DMS153 (cell line): ENCODE data around the gene MAML3.

Source experiments
- DNase-seq: peaks from one replicate; lab custom pipeline; 2025; lab: John Stamatoyannopoulos, UW

MAML3 gene

GRCh38 chr4:140153718-140154571, at the start of gene MAML3:
MAML3 (minus strand) TSS chr4:140154184; CDS start chr4:140153327, 857 bp downstream.
- DNase-seq: peak; percentile 97

DNA sequence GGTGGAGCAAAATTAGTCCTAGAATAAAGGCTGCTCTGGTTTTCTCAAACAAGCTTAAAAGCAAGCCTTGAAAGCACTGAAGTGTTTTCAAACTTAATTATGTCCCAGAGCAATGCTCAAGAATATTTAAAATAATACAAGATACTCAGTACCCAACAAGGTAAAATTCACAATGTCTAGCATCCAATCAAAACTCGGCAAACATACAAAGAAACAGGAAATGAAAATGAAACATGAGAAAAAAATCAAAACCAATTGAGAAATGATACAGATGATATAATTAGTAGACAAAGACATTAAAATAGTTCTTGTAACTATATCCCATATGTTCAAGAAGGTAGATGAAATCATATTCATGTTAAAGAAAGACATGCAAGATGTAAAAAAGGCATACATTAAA, 45.0 kb upstream of the MAML3 start:
- no peak for DNase-seq

DNA sequence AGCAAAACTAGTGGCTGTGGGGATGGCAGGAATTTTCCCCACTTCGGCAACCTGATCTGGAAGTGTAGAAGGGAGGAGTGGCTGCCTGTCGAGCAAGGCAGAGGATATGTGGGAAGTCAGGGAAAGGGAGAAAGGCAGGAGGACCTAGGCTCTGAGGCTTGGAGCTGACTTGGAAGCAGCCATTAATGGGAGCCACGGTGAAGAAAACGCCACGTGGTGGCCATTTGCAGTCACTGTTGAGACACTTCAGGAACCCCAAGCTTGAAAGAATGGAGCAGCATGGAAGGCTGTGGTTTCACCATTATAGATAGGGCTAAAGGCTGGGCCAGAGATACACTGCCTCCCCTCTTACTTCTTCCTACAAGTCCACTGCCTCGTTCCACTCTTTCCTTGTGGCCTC, 41.8 kb upstream of the MAML3 start:
- DNase-seq: no peak

- no peak for DNase-seq
Measured at GRCh38 chr4:140189805-140190204, 35.8 kb upstream of the MAML3 start.

GRCh38 chr4:140188975-140189374, 35.0 kb upstream of the MAML3 start:
- no peak for DNase-seq

GRCh38 chr4:140187316-140187695, 33.3 kb upstream of the MAML3 start:
- no peak for DNase-seq

- DNase-seq: peak; percentile 32
Measured at GRCh38 chr4:140186651-140187315, 32.8 kb upstream of the MAML3 start.

DNA sequence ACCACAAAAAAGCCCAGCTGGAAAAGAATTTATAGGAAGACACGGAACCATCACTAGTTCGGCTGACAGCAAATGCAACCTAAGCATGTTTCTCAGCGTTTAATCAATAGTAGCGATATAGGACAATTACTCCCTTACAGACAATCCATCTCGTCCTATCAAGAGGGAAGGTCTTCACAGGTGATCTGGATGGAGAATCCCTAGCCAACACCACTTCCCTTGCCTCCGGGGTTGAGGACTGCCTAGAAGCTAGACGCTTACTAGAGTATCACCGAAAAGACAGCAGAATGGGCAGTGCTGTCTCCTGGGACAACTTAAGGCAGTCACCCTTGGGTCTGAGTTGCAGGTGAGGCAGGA, 32.1 kb upstream of the MAML3 start:
- no peak for DNase-seq

DNA sequence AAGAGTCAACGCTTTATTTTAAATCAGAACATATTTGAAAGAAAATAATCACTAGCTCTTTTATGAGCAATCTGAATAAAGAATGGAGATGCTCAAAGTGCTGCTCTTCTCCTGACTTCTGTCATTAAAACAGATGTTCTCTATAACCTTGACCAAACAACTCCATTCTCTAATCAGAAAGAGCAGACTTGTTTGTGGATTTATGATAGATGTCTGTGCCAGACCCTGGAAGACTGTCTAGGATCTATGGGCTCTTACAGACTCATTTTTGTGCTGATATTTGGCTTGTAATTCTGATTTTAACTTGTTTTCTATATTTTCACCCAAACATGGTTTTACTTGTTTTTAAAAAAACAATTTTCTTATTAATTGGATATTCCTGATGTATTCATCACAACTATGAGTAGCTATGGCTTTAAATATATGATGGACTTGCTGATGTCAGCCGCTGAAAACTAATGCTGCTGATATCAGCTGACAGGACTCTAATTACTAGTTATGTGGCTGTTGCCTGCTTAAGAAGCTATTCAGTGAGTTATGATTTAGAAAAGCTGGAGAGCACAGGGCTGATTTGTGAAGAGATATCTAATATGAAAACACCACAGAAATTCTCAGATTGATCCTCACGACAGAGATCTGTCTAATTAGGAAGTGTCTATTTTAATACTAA, 31.6 kb upstream of the MAML3 start:
- no peak for DNase-seq

DNA sequence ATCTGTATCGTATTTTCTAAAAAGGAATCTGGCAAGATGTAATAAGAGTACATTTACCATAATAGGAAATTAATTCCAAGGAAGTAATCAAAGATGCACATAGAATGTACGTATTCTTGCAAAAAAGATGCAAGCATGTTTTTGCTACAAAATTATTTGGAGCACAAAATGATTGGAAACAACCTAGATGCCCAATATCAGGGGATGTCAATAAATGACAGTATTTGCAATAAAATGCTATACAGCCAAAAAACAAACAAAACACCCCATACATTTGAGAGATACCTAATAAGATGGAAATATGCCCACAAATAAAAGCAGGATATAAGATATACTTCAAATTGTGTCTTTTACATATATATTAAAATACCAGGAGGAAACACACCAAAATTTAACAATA, 29.3 kb upstream of the MAML3 start:
- no peak for DNase-seq

DNA sequence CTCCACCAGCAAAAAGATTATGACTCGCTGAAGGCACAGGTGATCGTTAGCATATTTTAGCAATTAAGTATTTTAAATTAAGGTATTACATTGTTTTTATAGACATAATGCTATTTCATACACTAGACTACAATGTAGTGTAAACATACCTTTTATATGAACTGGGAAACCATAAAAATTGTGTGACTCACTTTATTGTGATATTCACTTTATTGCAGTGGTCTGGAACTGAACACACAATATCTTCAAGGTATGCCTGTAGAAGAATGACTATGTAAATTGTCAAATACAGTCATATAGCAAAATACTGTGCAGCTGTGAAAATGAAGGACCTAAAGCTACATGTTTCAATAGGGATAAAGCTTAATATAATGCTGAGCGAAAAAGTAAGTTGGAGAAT, 26.6 kb upstream of the MAML3 start:
- no peak for DNase-seq

DNA sequence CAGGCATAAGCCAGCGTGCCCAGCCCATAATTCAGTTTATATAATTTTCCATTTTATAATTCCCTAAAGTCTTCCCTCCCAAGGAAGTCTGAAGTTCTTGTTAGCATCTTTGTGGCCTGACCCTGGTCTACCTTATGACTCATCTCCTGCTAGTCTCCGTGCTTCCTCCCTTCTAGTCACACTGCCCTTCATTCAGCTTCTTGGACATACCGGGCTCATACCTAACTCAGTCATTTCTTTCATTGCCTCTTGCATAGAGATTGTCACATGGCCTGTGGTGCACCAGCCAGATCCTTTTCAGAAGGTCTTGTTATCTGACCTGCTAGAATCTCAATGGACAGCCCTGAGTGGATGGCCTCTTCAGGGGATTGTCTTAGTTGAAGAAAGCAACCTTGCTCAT, 22.8 kb upstream of the MAML3 start:
- DNase-seq: no peak

DNA sequence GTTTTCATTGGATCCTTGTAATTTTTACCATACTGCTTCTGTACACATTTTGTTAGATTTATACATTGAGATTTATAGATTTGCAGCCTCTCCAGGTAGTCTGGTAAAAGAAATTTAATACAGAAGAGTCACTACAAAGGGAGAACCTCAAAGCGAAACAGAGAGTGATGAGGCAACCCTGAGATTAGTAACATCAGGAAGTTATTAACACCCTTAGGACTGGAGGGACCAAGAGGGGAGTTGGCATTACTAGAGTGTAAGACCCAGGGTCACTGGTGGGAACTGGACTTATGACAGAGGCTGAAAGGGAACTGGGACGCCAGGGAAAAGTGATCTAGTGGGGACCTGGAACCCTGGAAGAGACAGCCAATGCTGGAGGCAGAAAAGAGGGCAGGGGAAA, 20.6 kb upstream of the MAML3 start:
- no peak for DNase-seq

DNA sequence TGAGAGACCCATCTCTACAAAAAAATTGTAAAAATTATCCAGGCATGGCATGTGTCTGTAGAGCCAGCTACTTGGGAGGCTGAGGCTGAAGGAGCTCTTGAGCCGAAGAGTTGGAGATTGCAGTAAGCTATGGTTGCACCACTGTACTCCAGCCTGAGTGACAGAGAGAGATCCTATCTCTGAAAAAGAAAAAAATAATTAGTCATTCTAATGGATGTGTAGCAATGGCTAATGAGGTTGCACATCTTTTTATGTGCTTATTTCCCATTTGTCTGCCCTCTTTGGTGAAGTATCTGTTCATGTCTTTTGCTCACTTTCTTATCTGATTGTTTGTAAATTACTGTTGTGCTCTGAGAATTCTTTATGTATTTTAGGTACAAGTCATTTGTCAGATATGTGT, 19.0 kb upstream of the MAML3 start:
- no peak for DNase-seq

DNA sequence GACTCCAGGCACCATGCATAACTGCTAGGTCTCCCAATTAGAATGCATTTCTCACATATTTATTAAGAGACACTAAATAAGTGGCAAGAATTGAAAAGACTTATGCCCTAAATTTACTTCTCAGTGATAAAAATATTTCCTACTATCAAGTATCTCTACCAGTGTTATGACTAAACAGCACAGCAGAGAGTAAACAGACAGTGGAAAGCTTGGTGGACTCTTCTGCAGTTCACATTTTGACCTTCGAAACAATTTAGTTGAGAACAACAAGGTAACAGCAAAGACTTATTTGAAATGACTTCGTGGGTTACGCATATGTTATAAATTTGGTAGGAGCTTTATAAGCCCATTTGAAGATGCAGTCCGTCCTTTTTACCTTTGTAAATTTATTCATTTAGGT, 16.3 kb upstream of the MAML3 start:
- DNase-seq: no peak

GRCh38 chr4:140168936-140169335, 15.0 kb upstream of the MAML3 start:
- no peak for DNase-seq

GRCh38 chr4:140168474-140168873, 14.5 kb upstream of the MAML3 start:
- DNase-seq: no peak

DNA sequence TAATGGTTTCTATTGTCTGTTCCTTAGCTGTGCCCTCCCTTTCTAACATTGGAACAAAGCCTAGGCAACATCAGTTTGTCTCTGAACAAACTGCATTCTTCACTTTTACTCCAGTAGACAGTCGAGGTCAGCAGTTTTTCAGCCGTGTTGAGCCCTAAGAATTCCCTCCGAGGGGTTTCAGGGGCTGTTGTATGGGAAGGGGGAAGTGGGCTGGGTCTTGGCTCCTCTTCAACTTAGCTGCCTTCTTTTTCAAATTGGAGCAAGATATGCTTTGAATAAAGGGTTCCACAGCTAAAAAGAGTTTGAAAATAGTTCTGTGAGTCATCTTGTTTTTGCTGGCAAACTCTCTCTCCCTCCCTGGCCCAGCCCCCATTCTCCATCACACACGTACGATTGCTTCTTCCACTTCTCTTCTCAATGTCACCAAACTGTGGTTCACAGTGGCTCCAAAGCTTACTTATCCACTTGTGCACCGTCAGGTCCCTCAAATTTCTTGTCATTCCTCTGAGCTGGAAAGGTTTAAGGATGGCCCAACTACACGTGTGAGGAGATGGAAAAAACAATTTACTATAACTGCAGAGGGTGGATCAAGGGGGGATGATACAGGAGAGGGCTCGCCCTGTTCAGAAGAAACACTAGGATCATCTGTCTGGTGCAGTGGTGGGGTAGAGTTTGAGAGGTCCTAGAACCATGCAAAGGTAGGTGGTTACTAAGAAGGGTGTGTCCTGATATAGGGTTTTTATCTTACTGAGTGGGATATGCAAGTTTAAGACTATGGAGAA, 9.2 kb upstream of the MAML3 start:
- no peak for DNase-seq

DNA sequence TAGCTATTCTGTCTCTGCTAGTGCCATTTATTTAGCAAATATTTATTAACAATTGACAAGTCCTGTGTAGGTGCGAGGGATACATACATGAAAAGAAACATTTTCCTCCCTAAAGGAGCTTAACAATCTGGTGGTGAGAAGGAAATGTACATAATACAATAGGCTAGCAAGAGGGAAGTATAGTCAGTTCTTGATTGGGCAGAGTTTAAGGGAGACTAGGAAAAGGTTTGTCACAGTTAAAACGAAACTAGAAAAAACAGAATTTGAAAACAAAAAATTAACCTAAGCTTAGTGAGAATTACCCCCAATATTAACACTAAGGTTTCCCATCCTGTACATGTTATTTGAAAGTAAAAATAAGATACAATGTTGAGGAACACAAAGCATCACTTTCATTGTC, 8.6 kb upstream of the MAML3 start:
- no peak for DNase-seq

DNA sequence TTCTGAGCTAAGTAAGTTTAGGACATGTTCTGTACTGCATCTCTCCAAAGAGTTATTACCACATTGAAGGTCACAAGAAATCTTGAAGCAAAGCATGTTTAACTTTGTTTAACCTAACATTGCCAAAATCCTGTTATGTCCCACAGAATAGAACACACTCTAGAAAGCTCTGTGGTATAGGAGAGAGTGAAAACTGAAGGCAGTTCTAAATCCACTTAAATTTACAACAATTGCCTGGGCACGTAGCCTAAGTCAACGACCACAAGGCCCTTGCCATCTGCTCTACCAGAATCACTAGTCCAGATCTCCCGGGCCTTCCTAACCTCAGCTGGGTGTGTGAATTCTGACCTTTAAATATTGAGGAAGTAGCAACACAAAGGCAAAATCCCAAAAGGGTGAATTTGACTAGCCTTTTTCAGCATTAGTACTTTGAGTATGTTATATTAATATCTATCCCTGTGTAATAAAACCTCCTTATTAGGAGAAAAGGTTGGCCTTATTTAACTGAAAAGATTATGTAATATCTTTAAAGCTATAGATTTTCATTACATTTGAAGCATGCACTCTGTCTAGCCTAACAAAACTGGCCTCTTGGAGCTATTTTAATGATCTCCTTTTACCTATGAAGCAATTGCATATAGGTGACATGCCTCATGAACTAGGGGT, 4.5 kb upstream of the MAML3 start:
- peak; percentile 95 for DNase-seq

GRCh38 chr4:140157341-140157740, 3.4 kb upstream of the MAML3 start:
- DNase-seq: no peak
